ENCODE measurements around the gene FABP3.

Gene FABP3

DNA sequence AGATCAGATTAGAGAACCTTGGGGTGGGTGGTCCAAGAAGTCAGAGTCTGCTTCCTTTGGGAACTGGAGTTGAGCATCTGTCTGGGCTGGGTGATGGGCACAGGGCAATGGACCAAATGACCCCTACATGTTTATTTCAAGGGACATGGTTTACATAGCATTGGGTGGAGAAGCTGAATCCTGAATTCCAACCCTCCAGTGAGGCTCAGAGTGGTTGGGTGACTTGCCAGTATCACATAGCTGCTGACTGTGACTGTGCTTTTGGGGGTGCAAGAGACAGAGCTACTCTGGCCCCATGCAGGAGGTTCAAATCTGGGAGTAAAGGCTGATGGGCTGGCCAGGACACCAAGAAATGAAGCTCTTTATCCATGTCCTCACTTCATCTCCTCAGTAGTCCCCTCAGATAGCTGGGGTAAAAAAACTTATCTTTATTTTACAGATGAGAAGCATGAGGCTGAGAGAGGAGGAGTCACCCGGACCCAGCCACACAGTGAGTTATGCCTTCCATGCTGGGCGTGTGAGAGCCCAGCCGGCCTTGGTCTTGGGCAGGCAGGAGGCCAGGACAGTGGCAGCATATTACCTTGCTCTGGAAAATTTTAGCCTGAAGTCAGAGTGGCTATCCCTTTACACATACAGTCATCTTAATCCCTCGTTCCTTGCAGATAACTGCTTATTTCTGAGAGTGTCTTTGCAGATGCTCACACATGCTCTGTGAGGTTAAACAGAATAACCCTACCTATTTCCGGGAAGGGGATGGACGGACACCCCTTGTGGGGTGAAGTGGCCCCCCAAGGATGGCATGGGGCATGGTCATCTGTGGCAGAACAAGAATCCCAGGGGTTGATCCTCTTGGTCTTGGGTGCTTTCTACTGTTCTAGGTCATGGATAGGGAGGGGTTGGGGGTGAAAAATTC, 37.3 kb upstream of the FABP3 start:
- no peak for DNase-seq (ENCODE audit: extremely low read depth, low read depth)
- TF ChIP-seq CTCF (IDR thresholded peaks at IDR 0.05; ENCODE audit: low read depth, low read length, missing control alignments), result no peak
- no peak overlapping the region for H3K4me3 ChIP-seq (replicated peaks; ENCODE audit: low read depth, low read length)

- no peak for DNase-seq (ENCODE audit: extremely low read depth, low read depth)
- H3K4me3 ChIP-seq (replicated peaks; ENCODE audit: low read depth, low read length), result no peak overlapping the region
- no peak for TF ChIP-seq CTCF (IDR thresholded peaks at IDR 0.05; ENCODE audit: low read depth, low read length, missing control alignments)
These were observed 36.0 kb upstream of the FABP3 start for GRCh38 chr1:31408788-31409318.

DNA sequence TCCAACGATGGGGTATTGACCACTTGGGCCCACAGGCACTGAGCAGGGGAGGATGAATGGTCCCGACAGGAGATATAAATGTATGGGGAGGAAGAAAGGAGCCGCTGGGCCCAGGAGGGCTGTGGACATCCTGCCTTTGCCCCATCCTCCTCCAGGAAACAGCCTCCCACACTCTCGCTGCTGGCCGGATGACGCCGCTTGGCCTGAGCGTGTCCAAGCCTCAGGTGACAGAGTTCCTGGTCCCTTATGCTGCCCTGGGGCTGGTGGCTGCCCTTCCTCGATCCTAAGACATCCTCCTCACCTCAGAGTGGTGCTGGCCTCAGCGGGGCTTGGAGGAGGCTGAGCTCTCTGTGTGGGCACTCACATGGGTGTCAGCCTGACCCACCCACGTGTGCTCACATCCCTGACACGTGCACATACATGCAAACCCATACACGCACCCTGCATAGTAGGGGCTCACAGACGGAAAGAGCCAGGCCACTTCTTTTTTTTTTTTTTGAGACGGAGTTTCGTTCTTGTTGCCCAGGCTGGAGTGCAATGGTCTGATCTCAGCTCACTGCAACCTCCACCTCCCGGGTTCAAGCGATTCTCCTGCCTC, 34.3 kb upstream of the FABP3 start:
- no peak overlapping the region for H3K4me3 ChIP-seq (replicated peaks; ENCODE audit: low read depth, low read length)
- DNase-seq (ENCODE audit: extremely low read depth, low read depth), result no peak
- TF ChIP-seq CTCF (IDR thresholded peaks at IDR 0.05; ENCODE audit: low read depth, low read length, missing control alignments), result no peak

GRCh38 chr1:31405578-31406245, 32.8 kb upstream of the FABP3 start:
- no peak for TF ChIP-seq CTCF (IDR thresholded peaks at IDR 0.05; ENCODE audit: low read depth, low read length, missing control alignments)
- DNase-seq (ENCODE audit: extremely low read depth, low read depth), result no peak
- no peak overlapping the region for H3K4me3 ChIP-seq (replicated peaks; ENCODE audit: low read depth, low read length)

DNA sequence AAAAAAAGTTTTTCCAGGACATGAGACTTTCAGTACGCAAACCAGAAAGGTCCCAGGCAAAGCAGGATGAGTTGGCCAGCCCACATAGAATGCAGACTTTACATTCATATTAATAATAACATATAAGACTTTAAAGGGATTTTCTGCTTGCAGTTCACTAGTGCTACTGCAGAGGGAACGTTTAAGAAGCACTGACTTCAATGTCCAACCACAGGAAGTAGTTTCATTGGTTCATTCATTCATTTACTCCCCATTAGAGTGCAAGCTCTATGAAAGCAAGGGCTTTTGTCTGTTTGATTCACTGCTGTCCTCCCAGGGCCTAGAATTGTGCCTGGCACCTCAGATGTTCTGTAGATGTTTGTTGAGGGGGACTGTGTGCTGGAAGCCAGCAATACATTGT, 28.4 kb upstream of the FABP3 start:
- no peak for DNase-seq (ENCODE audit: extremely low read depth, low read depth)
- H3K4me3 ChIP-seq (replicated peaks; ENCODE audit: low read depth, low read length), result no peak overlapping the region
- no peak for TF ChIP-seq CTCF (IDR thresholded peaks at IDR 0.05; ENCODE audit: low read depth, low read length, missing control alignments)

GRCh38 chr1:31400393-31400792, 27.5 kb upstream of the FABP3 start:
- H3K4me3 ChIP-seq (replicated peaks; ENCODE audit: low read depth, low read length), result no peak overlapping the region
- DNase-seq (ENCODE audit: extremely low read depth, low read depth), result no peak
- no peak for TF ChIP-seq CTCF (IDR thresholded peaks at IDR 0.05; ENCODE audit: low read depth, low read length, missing control alignments)
